GM18511 (cell line): Measurements from ENCODE around the gene MSN.
"Not testable (repeated sequence)": the region's sequence is repeated elsewhere in the genome, so short reads cannot be mapped to it uniquely, and the experiment has no call there.

ENCODE experiments used
- ATAC-seq: cut with Tn5 transposase; IDR thresholded peaks from one replicate; pipeline ENCODE4 v1.9.1; 2021; ENCODE audit warnings: mild to moderate bottlenecking, moderate library complexity; ENCODE audit not compliant: unreplicated experiment

The MSN gene

DNA sequence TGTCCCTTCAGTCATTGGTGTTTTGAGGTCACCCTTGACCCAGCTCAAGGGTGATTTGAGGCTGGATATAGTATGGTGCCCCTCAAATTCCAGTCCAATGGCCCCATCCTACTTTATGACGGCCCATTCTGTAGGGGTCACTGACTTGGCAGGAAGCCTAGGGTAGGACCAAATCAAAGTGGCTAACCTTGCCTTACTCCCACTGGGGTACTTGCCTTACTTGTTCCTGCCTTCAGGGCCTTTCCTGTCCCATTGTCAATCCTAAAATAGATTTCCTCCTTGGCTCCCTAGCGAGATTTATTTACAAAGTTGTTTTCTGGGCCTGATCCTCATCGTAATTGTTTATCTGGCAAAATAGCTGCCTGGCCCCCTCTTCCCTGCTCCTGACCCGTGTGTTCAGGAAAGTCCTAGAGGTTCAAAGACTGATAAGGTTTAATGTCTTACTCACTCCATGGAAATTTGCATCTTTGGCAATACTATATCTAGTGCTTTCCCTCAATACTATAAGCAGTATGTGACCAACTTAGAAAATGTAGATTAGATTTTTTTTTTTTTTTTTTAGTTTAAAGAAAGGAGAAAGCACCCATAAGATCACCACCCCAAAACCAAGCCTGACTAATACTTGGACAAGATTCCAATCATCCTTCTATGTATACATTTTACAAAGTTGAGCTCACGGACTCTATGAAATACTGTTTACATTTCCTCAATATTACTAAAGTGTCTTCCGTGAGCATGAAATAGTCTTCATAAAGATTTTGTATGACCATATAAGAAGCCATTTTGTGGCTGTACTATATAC, 44.8 kb downstream of the MSN start:
- ATAC-seq: no peak

DNA sequence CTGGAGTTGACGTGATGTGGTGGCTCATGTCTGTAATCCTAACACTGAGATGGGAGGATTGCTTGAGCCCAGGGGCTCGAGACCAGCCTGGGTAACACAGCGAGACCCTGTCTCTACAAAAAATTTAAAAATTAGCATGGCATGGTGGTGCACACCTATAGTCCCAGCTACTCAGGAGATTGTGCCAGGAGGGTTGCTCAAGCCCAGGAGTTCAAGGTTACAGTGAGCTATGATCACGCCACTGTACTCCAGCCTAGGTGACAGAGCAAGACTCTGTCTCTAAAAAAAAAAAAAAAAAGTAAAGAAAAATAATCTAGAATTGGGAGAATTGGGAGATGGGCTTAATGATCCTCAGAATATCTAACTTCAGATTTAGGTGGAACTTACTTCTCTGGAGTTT, 51.1 kb downstream of the MSN start:
- no peak for ATAC-seq

DNA sequence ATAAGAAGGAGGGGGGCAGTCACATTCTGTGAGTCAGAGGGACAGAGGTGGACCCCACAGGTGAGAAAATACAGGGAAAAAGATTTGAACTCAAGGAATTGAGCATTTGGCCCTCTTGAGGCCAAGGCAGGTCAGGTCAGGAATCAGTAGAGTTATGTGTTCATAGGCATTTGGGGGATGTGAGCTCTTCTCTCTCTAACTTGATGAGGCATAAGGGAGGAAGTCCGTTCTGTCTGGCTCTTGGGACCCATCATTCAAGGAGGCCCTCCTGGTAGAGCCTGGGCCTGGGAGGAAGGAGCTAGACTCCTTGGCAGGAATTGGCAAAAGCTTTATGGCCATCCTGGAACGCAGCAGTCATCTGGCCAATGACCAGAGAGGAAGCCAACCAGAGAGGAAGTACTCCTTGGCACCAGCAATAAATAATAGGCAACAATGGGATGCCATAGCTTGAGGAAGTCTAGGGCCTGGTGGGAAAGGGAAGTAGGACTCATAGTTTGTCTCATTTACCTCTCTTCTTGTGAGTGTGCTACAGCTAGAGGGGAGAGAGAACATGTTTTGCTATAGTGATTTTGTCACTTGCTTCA, 53.0 kb downstream of the MSN start:
- ATAC-seq: no peak

DNA sequence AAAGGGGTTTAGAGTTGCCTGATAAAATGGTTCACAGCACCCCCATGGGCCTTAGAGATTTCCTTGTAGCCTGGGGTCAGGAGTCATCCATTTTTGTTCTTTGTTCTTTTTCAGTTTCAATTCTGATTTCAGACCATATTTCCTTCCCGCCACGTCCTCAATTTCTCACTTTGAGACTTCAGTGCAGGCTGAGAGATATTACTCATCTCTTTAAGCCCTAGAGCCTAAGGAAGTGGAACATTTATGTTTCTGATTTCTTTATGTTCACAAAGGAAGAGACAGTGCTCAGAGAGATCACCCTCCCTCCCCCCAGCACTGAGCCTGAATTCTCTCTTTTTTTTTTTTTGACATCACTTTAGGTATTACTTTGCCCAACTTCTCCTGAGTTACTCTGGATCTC, 56.3 kb downstream of the MSN start:
- peak; percentile 84 for ATAC-seq

DNA sequence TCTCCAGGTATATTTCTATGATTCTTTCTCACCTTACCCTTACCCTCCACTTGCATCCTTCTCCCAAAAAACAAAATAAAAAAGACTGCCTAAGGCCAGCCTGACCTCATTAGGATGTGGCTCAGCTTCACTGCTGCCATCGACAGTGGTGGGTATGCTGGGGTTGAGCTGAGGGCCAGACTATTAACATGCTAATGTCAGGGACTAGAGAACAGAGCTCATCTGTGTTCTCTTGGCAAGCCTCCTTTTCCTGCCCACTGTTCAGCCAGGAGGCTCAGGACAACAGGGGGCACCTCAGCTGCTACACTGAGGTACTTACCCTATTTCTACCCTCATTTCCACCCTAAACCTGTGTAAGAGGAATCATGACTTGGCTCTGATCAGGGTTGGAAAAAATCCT, 59.3 kb downstream of the MSN start:
- no peak for ATAC-seq

DNA sequence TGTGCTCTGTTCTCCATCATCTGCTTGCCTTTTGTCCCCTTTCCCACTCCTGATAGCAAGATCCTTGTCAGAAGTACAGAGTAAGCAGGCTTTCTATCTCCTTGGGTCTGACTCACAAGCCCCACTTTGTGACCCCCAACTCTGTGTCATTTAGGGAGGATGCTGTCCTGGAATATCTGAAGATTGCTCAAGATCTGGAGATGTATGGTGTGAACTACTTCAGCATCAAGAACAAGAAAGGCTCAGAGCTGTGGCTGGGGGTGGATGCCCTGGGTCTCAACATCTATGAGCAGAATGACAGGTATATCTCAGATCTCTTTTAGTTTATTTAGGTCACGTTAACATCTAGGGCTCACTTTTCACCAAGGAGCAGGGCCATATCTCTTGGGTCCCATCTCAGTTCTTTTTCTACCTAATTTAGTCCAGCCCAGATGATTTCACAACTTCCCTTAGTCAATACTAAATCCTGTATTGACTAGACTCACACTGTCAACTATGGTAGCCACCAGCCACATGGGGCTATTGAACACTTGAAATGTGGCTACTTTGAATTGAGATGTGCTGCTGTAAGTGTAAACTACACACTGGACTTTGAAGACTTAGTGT, 64.3 kb downstream of the MSN start:
- no peak for ATAC-seq

DNA sequence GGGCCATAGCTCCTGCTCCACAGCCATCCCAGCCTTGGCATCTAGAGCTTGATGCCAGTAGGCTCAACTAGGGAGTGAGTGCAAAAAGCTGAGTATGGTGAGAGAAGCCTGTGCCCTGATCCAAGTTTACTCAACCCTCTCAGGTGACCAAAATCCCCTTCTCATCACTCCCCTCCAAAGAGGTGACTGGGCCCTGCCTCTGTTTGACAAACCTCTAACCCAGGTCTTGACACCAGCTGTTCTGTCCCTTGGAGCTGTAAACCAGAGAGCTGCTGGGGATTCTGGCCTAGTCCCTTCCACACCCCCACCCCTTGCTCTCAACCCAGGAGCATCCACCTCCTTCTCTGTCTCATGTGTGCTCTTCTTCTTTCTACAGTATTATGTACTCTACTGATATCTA, 73.5 kb downstream of the MSN start:
- no peak for ATAC-seq

DNA sequence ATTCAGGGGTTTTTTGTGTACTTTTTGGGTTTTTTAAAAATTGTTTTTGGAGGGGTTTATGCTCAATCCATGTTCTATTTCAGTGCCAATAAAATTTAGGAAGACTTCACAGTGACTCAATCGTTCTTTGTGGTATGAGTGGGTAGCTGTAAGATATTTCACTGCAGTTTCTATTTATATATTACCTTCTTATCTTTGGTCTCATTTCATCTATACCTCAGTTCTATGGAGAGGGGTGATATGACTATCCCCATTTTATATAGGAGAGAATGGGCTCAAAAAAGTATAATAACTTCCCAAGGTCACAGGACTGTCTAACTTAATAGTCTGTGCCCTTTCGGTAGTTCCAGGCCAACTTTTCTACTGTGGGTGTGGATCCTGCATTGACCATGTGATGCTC, 74.4 kb downstream of the MSN start:
- ATAC-seq: no peak

DNA sequence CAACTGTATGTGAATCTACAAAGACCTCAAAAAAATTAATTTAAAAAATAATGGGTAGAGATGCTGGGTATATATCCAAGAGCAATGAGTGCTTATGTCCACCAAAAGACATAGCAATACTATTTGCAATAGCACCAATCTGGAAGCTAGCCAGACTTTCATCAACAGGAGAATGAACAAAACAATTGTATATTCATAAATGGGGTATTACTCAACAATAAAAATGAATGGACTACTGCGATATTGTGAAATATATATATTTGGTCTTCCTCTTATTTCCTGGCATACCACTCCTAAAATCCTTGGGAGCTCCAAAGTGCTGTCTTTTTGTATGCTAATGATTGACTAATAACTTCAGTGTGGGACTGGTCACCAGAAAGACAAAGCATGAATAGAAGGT, 77.5 kb downstream of the MSN start:
- ATAC-seq: no peak

DNA sequence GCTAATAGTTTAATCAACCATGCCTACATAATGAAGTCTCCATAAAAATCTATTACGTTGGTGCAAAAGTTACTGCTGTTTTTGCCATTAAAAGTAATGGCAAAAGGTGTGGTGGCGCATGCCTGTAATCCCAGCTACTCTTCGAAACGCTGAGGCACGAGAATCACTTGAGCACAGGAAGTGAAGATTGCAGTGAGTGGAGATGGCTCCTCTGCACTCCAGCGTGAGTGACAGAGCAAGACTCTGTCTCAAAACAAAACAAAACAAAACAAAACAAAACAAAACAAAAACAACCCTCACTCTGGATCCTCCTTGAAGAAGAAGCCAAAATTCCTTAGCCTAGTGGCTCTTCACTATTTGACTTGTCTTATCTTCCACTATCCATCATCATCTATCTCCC, 78.0 kb downstream of the MSN start:
- ATAC-seq: no peak

DNA sequence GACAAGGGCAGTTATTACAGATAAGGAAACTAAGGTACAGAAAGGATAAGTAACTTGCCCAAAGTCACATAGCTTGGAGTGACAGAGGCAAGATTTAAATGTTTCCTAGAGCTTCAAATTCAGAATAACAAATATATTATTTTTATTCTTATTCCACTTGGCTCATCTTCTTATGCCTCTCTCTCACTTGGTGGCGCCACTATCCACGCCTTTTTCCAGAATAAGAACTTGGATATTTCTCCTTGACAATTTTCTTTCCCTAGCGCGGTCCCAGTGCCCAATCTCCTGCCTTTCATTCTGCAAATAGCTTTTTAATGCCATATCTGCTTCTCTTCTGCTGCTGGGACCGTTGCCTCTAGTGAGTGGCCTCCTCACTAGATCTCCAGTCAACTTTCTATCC, 78.5 kb downstream of the MSN start:
- ATAC-seq: no peak

DNA sequence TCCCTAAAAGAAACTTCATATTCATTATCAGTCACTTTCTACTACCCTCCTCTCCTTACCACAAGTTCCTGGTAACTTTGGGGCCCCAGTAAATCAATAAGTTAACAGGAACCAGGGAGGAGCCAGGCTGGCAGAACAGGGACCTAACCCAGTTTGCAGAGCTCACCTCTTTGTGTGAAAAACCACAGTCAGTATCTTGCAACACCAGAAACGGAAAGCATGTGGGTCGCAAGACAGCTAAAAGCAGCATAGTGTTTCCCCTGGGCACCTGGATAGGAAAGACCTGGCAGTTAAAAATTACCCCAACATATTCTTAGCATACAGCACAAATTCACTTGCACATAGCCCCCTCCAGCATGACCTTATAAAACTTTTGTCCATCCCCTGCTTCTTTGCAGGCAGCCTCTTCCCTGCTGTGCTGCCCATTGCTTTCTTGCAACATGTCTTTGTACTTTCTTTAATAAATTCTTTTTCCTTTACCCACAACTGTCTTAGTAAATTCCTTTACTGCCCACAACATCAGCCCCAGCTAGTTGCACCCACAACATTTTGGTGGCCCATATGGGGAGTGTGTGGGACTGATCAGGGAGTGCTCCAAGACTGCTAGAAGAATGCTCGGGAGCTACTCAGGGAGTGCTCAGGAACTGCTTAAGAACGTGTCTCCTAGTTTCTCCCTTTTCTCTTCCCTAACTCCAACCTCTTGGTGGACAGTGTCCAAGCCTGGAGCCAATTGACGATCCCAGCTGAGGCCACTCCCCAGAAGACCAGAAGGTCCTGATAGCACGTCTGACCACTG, 83.4 kb downstream of the MSN start:
- peak; percentile 93 for ATAC-seq

DNA sequence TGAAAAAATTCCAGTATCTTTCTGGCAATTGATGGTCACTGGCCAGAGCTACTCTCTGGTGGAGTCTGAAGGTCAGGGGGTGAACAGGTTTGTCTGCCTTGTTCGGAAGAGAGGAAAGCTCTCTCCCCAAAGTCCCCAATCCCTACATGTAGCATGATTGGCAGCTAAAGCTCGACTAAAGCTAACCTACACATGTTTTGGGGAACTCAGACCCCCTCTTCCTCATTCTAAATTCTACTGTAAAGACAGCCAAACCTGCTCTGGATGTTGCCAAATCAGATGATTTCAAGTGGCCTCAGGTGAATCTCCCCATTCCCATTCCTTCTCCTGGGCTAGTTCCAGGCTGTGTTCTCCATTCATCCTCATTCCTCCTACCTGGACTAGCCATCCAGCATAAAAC, 84.1 kb downstream of the MSN start:
- no peak for ATAC-seq

DNA sequence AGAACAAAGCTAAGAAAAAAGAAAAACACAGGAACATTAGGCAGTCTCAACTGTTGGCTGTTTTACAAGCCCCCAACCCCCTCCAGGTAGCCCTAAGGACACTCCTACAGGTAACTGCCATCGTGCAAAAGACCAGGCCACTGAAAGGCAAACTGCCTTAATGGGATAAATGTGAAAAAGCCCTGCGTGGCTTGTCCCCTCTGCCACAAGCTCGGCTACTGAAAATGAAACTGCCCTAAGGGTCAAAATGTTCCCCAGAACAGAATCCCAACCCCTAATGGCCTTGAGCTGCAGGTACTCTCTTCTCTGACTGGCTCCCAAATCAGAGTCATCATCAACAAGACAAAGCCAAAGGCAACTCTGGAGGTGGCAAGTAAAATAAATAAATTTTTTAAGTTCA, 84.8 kb downstream of the MSN start:
- ATAC-seq: no peak

DNA sequence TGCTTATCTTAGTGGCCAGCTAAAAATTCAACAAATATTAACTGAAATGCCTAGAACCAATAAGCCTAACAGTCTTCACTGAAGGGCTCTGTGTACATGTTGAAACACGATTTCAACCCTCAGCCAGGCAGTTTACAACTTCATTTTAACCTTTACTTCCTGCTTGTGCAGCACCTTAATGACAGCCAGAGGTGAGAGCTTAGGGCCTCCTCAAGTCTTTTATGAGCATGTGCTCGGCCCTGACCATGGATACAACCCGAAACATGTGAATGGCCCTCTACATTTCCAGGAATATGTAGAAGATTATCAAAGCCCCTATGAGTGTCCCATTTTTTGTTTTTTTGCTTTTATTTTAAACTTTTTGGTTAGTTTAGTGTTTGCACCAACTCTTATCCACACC, 88.3 kb downstream of the MSN start:
- no peak for ATAC-seq

DNA sequence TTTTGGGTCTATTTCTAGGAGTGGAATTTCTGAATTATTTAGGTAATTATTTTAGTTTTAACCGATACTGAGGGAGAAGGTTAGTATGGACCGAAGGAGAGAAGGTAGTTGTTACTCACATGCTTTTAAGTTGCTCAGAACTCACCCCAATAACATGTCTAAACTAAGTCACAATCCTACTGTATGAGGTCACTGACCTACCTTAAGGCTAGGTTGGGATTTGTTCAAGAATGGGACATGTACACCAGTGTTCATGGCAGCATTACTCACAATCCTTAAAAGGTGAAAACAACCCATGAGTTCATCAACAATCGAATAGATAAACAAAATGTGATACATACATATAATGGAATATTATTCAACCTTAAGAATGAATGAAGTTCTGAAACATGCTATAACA, 90.5 kb downstream of the MSN start:
- ATAC-seq: no peak

DNA sequence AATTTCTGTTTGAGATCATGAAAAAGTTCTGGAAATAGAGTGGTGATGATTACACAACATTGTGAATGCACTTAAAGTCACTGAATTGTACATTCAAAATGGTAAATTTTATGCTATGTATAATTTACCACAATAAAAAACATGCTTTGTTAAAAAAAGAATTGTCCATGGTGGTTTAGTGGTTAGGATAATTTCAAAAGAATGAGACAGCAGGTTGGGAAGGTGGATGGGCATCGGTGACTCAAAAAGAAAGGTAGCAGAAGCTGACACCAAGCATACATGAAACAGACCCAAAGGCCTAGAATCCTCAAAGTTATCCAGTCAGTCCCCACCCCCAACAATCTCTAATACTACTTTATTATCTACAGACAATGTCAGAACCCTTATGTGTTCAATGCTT, 91.1 kb downstream of the MSN start:
- no peak for ATAC-seq

DNA sequence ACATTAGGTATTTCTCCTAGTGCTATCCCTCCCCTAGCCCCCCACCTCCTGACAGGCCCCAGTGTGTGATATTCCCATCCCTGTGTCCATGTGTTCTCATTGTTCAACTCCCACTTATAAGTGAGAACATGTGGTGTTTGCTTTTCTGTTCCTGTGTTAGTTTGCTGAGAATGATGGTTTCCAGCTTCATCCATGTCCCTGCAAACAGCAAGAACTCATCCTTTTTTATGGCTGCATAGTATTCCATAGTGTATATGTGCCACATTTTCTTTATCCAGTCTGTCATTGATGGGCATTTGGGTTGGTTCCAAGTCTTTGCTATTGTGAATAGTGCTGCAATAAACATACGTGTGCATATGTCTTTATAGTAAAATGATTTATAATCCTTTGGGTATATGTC, 92.1 kb downstream of the MSN start:
- not testable (repeated sequence) for ATAC-seq

DNA sequence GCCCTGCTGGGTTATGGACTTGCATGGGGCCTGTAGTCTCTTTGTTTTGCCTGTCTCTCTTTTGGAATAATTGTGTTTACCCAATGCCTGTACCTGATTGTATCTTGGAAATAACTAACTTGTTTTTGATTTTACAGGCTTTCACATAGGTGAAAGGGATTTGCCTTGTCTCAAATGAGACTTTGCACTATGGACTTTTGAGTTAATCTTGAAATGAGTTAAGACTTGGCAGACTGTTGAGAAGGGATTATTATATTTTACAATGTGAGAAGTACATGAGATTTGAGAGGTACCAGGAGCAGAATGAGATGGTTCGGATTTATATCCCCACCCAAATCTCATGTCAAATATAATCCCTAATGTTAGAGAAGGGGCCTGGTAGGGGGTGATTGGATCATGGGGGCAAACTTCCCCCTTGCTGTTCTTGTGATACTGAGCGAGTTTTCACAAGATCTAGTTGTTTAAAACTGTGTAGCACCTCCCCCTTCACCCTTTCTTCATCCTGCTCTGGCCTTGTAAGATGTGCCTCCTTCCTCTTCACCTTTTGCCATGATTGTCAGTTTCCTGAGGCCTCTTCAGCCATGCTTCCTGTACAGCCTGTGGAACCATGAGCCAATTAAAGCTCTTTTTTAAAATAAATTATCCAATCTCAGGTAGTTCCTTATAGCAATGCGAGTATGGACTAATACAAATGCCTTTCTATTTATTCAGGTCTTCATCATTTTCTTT, 102.3 kb downstream of the MSN start:
- ATAC-seq: no peak

DNA sequence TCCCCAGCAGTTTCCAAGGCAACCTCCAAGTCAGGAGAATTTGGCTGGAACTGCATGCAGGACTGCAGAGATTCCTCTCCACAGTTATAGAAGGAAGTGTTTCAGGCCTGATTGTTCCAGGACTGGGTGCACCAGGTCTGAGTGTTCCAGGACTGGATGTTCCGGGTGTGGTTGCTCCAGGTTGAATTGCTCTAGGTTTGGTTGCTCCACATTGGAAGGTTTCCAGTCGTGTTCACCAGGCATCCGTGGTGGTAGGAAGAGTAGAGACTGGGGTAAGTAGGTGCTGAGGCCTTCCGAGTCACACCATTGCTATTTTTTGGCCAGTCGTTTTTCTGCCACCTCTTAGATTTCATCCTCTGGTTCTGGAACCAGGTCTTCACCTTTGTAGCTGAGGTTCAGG, 105.4 kb downstream of the MSN start:
- ATAC-seq: no peak

DNA sequence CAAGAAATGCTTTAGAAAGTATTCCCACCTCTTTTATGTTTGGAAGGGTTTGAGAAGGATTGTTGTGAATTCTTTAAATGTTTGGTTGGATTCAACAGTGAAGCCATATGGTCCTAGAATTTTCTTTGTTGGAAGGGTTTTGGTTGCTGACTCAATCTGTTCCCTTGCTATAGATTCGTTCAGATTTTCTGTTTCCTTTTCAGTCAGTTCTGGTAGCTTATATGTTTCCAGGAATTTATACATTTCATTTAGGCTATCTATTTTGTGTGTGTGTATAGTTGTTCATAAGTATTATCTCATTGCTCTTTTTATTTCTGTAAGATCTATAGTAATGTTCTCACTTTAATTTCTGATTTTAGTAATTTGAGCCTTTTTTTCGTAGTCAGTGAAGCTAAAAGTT, 114.4 kb downstream of the MSN start:
- no peak for ATAC-seq
